Esophagus muscularis mucosa (tissue), 4 donors: Measurements from ENCODE around the gene INPP4B. TPM values are rescaled to one million over a fixed set of nuclear protein-coding genes. Genes with fewer than 3 reads are reported as not detected.

ENCODE experiments used
- DNase-seq: peaks from one replicate; pipeline ENCODE4 v3.0.0-alpha.2; 2017; ENCODE audit errors: extremely low spot score
- H3K27ac ChIP-seq, 4 donors: fragments of 200-600 bp; sonication (generic); replicated peaks in 1 of 4; 1 replicate in 3 of 4; 2 replicates in 1 of 4; pipeline ENCODE4 v1.5.1; 2016 to 2019; ENCODE audit warnings: mild to moderate bottlenecking in 1 of 4
- H3K27me3 ChIP-seq, 4 donors: fragments of 200-600 bp; sonication (generic); one replicate each; pipeline versions ENCODE4 v1.5.1 to v1.6.0; 2016 to 2019
- H3K36me3 ChIP-seq, 4 donors: fragments of 200-600 bp; sonication (generic); one replicate each; pipeline ENCODE4 v1.5.1; 2016 to 2019
- H3K4me1 ChIP-seq, 4 donors: fragments of 200-600 bp; sonication (generic); one replicate each; pipeline ENCODE4 v1.5.1; 2016 to 2019
- H3K4me3 ChIP-seq, 4 donors: fragments of 200-600 bp; sonication (generic); 1 replicate in 2 of 4; 2 replicates in 2 of 4; pipeline ENCODE4 v1.5.1; 2016 to 2019; ENCODE audit warnings: mild to moderate bottlenecking in 4 of 4, moderate library complexity in 1 of 4
- H3K9me3 ChIP-seq, 4 donors: fragments of 200-600 bp; sonication (generic); 1 replicate in 3 of 4; 2 replicates in 1 of 4; pipeline ENCODE4 v1.5.1; 2016 to 2019
- CTCF ChIP-seq, 3 experiments: fragments of 200-600 bp in 2 of 3; fragments of 450-650 bp in 1 of 3; sonication (generic) in 2 of 3; IDR thresholded peaks; one replicate each; pipeline ENCODE4 v1.5.1; 2017 to 2019; ENCODE audit warnings: antibody characterized with exemption in 3 of 3, mild to moderate bottlenecking in 2 of 3, moderate library complexity in 1 of 3
- EP300 ChIP-seq: sonication (generic); formaldehyde crosslinking; IDR thresholded peaks from one replicate; pipeline ENCODE4 v1.6.1; 2017; ENCODE audit warnings: antibody characterized with exemption
- POLR2A ChIP-seq: fragments of 450-650 bp; IDR thresholded peaks from one replicate; pipeline ENCODE4 v1.6.1; 2017; ENCODE audit warnings: antibody characterized with exemption, moderate library complexity, mild to moderate bottlenecking, low read depth
- POLR2AphosphoS5 ChIP-seq, 2 donors: sonication (generic); formaldehyde crosslinking; IDR thresholded peaks; one replicate each; pipeline ENCODE4 v1.6.1; 2017; ENCODE audit warnings: antibody characterized with exemption in 2 of 2
- WGBS: methylation state at CpG from one replicate; pipeline ENCODE4 v1.1.5; 2018; 5-methylcytosine and 5-hydroxymethylcytosine counted together
- intact Hi-C: fragments of 100-400 bp; cut with DNase I; formaldehyde crosslinking; loops from one replicate; pipeline ENCODE4 v1.15.1; 2023
- total RNA-seq, 4 donors: library from RNA; depleted of rRNA; stranded (reverse); fragments of >200 nt; gene quantifications; one replicate each; pipeline versions ENCODE4 v1.1.0 to v1.2.1, GENCODE V29; 2016

The INPP4B gene
- total RNA-seq, 4 donors from 2014 or later, result 12.7 to 23.4 (median 15.9) TPM

- peak overlapping the region in 1 of 4 donors; percentile 33 for H3K27ac ChIP-seq
- no peaks in the 10 kb centered on the region for H3K27me3 ChIP-seq
- no peaks in the 10 kb centered on the region for H3K36me3 ChIP-seq
- peaks cover 43 to 58% (median 47%) of the 10 kb centered on the region in 4 donors for H3K4me1 ChIP-seq
- WGBS, result 33% methylated on average over 5 of the region's 5 CpGs
- DNase-seq, result no peak
- TF ChIP-seq CTCF (IDR thresholded peaks at IDR 0.05) (peak; percentile 75 to 92 (median 90)), POLR2AphosphoS5 (IDR thresholded peaks at IDR 0.05) (no peak)
- intact Hi-C loops, result loop anchor here (10.0 kb wide), 3 partner anchors 212 to 732 kb away; no protein-coding TSS in a partner anchor
- no peak overlapping the region for H3K4me3 ChIP-seq
- no peaks in the 10 kb centered on the region for H3K9me3 ChIP-seq
These were observed 492.9 kb downstream of the INPP4B start for GRCh38 chr4:142353149-142353738.

- WGBS, result 60% methylated on average over 4 of the region's 4 CpGs
- DNase-seq, result no peak
- no peak overlapping the region for H3K4me3 ChIP-seq
- TF ChIP-seq EP300 (no peak), POLR2AphosphoS5 (IDR thresholded peaks at IDR 0.05) (no peak), CTCF (IDR thresholded peaks at IDR 0.05) (no peak), POLR2A (no peak)
- H3K4me1 ChIP-seq, result peaks cover 43 to 59% (median 50%) of the 10 kb centered on the region in 4 donors
- H3K27ac ChIP-seq, result peak overlapping the region in 2 of 4 donors; percentile 33 to 50
- no peaks in the 10 kb centered on the region for H3K27me3 ChIP-seq
- H3K36me3 ChIP-seq, result no peaks in the 10 kb centered on the region
- intact Hi-C loops, result loop anchor here (10.0 kb wide), 3 partner anchors 212 to 732 kb away; no protein-coding TSS in a partner anchor
- no peaks in the 10 kb centered on the region for H3K9me3 ChIP-seq
These were observed 493.4 kb downstream of the INPP4B start for GRCh38 chr4:142352712-142353111.

GRCh38 chr4:142351958-142352357 lies 494.1 kb downstream of the INPP4B start:
- Histone ChIP-seq H3K27ac (peak overlapping the region; percentile 11 to 50 (median 42)), H3K4me3 (peak overlapping the region in 2 of 4 donors; percentile 10 to 15), H3K36me3 (no peaks in the 10 kb centered on the region), H3K27me3 (no peaks in the 10 kb centered on the region), H3K4me1 (peaks cover 43 to 59% (median 50%) of the 10 kb centered on the region in 4 donors), H3K9me3 (no peaks in the 10 kb centered on the region)
- DNase-seq, result no peak
- intact Hi-C loops, result loop anchor here (10.0 kb wide), 3 partner anchors 213 to 733 kb away; no protein-coding TSS in a partner anchor
- 25% methylated on average over 4 of the region's 4 CpGs for WGBS
- TF ChIP-seq POLR2A (no peak), EP300 (no peak), POLR2AphosphoS5 (IDR thresholded peaks at IDR 0.05) (no peak), CTCF (IDR thresholded peaks at IDR 0.05) (no peak)

- H3K27ac ChIP-seq, result peak overlapping the region in 1 of 4 donors; percentile 50
- intact Hi-C loops, result loop anchor here (10.0 kb wide), 3 partner anchors 214 to 734 kb away; no protein-coding TSS in a partner anchor
- no peak for DNase-seq
- no peaks in the 10 kb centered on the region for H3K27me3 ChIP-seq
- H3K4me1 ChIP-seq, result peaks cover 43 to 59% (median 50%) of the 10 kb centered on the region in 4 donors
- no peak overlapping the region for H3K4me3 ChIP-seq
- TF ChIP-seq POLR2A (no peak), CTCF (IDR thresholded peaks at IDR 0.05) (no peak), EP300 (no peak), POLR2AphosphoS5 (IDR thresholded peaks at IDR 0.05) (no peak)
- no peaks in the 10 kb centered on the region for H3K36me3 ChIP-seq
- H3K9me3 ChIP-seq, result no peaks in the 10 kb centered on the region
These were observed 495.2 kb downstream of the INPP4B start for GRCh38 chr4:142350871-142351270.
